HT-29 (cell line): ENCODE data around the gene APOL3. TPM values are rescaled to one million over a fixed set of nuclear protein-coding genes. Genes with fewer than 3 reads are reported as not detected.
"Not testable (repeated sequence)": the region's sequence is repeated elsewhere in the genome, so short reads cannot be mapped to it uniquely, and the experiment has no call there.

Experiments
- DNase-seq: peaks from one replicate; pipeline ENCODE4 v3.0.0-alpha.2; 2015; ENCODE audit warnings: low spot score
- total RNA-seq: library from RNA; depleted of rRNA; stranded (reverse); fragments of >200 nt; shearing (Covaris generic); gene quantifications from 2 replicates; pipeline ENCODE4 v1.2.3, GENCODE V29; 2014

Gene APOL3
- total RNA-seq, 1 experiment from 2014 or later, result 1.7 TPM

GRCh38 chr22:36162127-36163034, 1.8 kb upstream of the APOL3 start:
- DNase-seq, result no peak

DNA sequence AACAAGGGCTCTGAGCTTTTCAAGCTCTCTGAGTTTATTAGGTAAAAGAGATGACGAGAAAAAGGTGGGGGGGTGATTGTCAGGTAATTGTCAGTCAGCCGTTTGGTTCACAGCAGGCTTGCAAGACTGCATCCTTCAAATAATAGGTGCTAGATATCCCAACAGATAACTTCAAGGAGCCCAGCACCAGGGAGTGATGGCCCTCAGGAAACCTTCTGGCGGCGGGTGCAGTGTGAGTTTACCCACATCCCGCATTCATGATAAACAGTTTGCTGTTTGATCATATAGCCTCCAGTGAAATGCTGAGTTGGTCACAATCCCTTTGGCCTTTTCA, 1.2 kb upstream of the APOL3 start:
- not testable (repeated sequence) for DNase-seq

- peak; percentile 25 for DNase-seq
These were observed 3.8 kb downstream of the APOL3 start for GRCh38 chr22:36156515-36157419.

DNA sequence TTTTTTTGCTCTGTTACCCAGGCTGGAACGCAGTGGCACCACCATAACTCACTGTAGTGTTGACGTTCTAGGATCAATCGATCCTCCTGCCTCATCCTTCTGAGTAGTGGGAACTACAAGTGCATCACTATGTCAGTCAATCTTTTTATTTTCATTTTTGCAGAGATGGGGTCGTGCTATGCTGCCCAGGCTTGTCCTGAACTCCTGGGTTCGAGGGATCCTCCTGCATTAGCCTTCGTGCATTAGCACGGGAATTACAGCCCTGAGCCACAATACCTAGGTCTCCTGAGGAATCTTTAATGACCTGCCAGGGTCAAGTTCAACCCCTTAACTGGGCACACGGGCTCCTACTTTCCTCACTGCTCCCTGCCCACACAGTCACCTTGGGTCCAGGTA, 4.4 kb downstream of the APOL3 start:
- no peak for DNase-seq

DNA sequence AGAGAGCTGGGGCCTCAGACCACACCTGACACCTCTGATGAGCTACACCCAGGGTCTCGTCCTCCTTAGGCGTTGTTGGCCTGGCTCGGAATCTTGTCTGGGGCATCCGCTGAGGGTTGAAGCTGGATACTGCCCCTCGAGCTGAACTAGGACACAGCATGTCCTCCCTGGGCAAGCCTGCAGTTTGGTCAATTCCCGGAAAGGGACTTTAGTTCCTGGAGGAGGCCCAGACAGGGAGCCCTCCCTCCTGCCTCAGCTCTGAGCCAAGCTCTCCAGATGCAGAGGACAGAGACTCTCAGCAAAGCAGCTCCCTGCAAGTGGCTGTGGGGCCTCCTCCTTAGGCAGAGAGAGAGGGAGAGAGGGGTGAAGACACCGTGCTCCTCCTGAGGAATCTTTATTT, 4.9 kb downstream of the APOL3 start:
- DNase-seq, result no peak

DNA sequence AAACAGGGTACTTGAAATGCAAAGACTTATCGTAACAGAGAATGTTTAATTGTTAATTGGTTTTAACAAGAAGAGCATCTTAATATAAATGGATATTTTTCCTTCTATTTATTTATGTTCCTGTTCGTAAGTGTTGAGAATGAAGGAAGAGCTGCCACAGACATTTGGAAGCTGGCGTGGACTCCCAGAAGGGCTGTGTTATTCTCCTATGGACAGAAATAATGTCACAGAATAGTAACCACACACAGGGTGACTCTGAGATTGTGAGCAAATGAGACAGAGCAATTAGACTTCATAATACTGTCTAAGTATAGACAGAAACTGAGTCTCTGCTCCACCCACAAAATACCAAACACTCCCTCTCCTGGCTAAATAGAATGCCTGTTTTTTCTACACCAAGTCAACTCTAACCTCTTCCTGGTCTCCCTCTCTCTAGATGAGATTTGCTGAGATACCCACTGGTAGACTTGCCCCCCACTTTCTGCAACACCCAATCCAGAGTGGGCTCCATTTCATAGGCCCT, 6.1 kb downstream of the APOL3 start:
- DNase-seq, result no peak

DNA sequence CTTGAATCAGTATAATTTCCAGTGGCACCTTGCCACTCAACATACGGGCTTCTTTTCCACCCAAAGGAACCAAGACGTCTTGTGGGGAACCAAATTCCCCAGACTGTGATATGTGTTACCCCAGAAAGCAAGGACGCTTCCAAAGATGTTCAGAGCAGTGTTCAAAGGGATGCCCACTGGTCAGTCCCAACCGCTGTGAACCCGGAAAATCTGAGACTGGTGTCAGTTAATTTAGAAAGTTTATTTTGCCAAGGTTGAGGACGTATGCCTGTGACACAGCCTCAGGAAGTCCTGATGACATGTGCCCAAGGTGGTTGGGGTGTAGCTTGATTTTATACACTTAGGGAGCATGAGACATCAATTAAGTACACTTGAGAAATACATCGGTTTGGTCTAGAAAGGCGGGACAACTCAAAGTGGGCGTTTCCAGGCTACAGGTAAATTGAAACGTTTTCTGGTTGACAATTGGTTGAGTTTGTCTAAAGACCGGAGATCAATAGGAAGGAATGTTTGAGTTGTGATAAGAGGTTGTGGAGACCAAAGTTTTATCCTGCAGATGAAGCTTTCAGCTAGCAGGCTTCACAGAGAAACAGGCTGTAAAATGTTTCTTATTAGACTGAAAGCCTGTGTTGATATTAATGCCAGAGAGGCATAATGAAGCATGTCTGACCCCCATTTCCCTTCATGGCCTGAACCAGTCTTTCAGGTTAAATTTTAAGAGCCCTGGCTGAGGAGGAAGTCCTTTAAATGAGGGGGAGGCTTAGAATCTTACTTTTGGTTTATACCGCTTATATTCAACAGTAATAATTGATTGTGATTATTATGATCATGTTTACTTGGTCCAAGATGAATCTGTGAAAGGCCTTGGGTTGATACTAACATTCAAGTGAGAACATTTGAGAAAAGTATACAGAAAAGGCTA, 6.8 kb downstream of the APOL3 start:
- DNase-seq, result no peak

- not testable (repeated sequence) for DNase-seq
These were observed 7.7 kb downstream of the APOL3 start for GRCh38 chr22:36152821-36153220.

- DNase-seq, result no peak
These were observed 8.5 kb downstream of the APOL3 start for GRCh38 chr22:36152088-36152487.

- DNase-seq, result no peak
These were observed 9.5 kb downstream of the APOL3 start for GRCh38 chr22:36151006-36151595.

GRCh38 chr22:36149441-36149840, 11.1 kb downstream of the APOL3 start:
- DNase-seq, result no peak

GRCh38 chr22:36148411-36148810, 12.1 kb downstream of the APOL3 start:
- DNase-seq, result no peak

GRCh38 chr22:36147196-36147791, 13.3 kb downstream of the APOL3 start:
- no peak for DNase-seq

DNA sequence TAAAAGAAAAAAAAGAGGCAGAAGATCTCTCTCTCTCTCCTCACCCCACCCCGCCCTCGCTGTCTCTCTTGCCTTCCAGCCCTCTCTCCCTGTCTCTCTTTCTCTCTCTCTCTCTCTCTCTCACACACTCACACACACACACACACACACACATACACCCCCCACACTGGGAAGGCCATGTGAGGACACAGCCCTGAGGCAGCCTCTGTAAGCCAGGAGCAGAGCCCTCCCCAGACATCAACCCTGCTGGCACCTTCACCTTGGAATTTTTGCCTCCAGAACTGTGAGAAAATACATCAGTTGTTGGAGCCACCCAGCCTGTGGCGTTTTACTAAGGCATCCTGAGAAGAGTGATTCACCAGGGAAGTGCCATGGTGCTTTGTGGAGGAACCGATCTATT, 14.7 kb downstream of the APOL3 start:
- no peak for DNase-seq

GRCh38 chr22:36144886-36145541, 15.5 kb downstream of the APOL3 start:
- DNase-seq, result peak; percentile 54

DNA sequence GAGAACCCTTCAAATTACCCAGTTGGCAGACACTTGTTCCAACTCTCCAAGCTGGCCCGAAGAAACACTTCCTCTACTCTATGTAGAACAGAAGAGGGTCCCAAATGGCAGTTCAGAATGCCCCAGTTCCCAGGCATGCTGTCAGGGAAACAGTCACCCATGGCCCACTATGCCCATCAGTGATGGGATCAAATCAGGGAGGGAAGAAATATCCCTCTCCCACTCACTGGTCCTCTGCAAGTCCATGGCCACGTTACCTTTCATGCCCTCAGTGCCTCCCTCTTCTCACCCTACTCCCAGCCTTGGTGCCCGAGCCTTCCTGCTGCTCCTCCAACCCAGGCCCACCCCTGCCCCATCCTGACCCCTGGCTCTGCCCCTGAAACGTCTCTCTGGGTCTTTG, 16.6 kb downstream of the APOL3 start:
- DNase-seq, result no peak

DNA sequence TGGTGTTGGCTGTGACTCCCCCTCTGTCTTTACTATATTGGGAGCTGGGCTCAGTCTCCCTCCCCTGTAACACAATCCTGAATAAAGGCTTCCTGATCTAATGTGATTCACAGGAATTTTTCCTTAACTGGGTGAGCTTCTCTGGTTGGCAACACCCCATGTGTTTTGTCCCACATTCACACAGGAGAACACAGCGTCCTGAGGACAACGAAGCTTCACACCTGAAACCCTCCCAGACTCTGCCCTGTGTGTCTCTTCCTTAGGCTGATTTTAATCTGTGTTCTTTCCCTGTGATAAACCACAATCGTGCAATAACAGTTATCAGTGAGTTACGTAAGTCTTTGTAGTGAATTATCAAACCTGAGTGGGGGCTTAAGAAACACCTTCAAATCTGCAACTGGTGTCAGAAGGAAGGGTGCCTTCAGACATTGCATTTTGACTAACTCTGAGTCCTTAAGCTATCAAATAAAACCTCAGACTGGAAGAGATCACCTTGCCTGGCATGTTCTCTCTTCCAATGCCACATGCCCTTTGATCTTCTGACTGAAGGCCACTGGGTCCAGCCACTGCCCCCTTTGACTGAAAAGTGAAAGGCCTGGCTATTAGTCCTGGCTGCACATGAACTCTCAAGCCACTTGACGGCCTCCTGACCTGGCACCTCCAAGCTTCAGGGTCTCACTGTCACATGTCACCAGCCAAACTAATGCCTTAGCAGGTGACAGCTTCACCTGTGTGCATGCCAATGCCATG, 17.3 kb downstream of the APOL3 start:
- no peak for DNase-seq

- no peak for DNase-seq
These were observed 19.1 kb downstream of the APOL3 start for GRCh38 chr22:36141481-36141880.

DNA sequence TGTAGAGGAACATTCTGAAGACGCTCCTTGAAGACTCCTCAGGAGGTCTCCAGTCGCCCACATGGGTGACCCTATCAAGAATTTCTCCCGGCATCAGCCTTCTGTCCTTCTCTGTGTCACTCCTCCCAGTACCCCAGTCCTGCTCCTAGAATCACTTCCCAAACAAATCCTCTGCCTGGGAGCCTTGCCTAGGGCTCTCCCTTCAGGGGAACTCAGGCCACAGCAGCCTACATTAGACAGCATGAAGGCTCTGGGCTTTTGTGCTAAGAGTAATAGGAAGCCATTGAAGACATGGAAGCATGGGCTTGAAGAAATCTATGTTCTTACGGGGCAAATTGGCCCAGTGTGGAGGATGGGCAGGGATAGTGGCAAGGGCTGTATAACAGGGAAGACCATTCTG, 21.8 kb downstream of the APOL3 start:
- DNase-seq, result not testable (repeated sequence)
